Hepatocyte (in vitro differentiated cells): ENCODE data around the gene SKAP2.

Source experiments
- EZH2 ChIP-seq: fragments of 200-600 bp; sonication (generic); IDR thresholded peaks from 2 replicates; pipeline ENCODE4 v1.6.1; 2016; ENCODE audit warnings: antibody characterized with exemption, mild to moderate bottlenecking, borderline replicate concordance
- EZH2phosphoT487 ChIP-seq: fragments of 200-600 bp; sonication (generic); IDR thresholded peaks from one replicate; pipeline ENCODE4 v1.6.1; 2018; ENCODE audit warnings: antibody characterized with exemption, mild to moderate bottlenecking, low read depth, moderate library complexity; ENCODE audit not compliant: unreplicated experiment, severe bottlenecking
- TF ChIP-seq, protein P1 (sequence below): fragments of 200-600 bp; sonication (generic); IDR thresholded peaks from 2 replicates; pipeline ENCODE4 v1.5.1; 2016; ENCODE audit warnings: antibody characterized with exemption, mild to moderate bottlenecking; ENCODE audit not compliant: poor library complexity

DNA sequence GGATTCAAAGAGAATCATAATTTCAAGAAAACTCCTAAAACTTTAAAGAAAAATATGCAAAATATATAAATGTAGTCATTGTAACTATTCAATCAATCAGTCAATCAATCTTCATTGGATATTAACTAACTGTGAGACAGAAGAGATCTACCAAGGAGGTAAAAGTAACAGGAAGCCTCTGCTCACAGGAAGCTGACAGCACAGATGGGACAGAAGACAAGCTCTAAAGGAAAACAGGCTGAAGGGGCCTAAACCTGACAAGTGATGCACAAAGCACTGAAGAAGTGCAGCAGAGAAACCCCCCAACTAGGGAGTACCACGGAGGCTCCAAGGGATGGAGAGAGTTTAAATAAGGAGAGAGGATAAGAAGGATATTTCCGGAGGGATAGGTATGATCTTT, 173.0 kb downstream of the SKAP2 start:
- TF ChIP-seq EZH2 (no peak), EZH2phosphoT487 (no peak)
- TF ChIP-seq, protein P1, sequence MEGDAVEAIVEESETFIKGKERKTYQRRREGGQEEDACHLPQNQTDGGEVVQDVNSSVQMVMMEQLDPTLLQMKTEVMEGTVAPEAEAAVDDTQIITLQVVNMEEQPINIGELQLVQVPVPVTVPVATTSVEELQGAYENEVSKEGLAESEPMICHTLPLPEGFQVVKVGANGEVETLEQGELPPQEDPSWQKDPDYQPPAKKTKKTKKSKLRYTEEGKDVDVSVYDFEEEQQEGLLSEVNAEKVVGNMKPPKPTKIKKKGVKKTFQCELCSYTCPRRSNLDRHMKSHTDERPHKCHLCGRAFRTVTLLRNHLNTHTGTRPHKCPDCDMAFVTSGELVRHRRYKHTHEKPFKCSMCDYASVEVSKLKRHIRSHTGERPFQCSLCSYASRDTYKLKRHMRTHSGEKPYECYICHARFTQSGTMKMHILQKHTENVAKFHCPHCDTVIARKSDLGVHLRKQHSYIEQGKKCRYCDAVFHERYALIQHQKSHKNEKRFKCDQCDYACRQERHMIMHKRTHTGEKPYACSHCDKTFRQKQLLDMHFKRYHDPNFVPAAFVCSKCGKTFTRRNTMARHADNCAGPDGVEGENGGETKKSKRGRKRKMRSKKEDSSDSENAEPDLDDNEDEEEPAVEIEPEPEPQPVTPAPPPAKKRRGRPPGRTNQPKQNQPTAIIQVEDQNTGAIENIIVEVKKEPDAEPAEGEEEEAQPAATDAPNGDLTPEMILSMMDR: no peak
